ENCODE data around the gene UVSSA. TPM values are rescaled to one million over a fixed set of nuclear protein-coding genes. Genes with fewer than 3 reads are reported as not detected.

The UVSSA gene
- polyA plus RNA-seq, 1 donor from 2014 or later = 13.3 TPM

GRCh38 chr4:1375051-1375721 lies 28.2 kb downstream of the UVSSA start:
- Histone ChIP-seq H3K79me2 (replicated peaks; ENCODE audit: insufficient read depth, low read length) (no peaks in the 10 kb centered on the region), H3F3A (ENCODE audit: insufficient read depth, low read length, poor library complexity, severe bottlenecking) (no peaks in the 10 kb centered on the region), H3K9me3 (ENCODE audit: low read length) (no peaks in the 10 kb centered on the region), H3K27ac (ENCODE audit: low read length) (no peak overlapping the region), H3K36me3 (ENCODE audit: insufficient read depth, low read length) (no peaks in the 10 kb centered on the region), H3K9me2 (ENCODE audit: insufficient read depth, low read length) (no peaks in the 10 kb centered on the region), H3K27me3 (ENCODE audit: insufficient read depth, low read depth, low read length) (no peaks in the 10 kb centered on the region), H4K20me1 (ENCODE audit: insufficient read depth) (no peaks in the 10 kb centered on the region), H3K4me3 (ENCODE audit: low read length) (no peak overlapping the region), H3K4me2 (ENCODE audit: low read length) (no peak overlapping the region), H2AFZ (ENCODE audit: low read depth, low read length) (no peak overlapping the region), H3K9ac (ENCODE audit: low read length) (no peak overlapping the region)
- no peak for TF ChIP-seq CTCF (IDR thresholded peaks at IDR 0.05; ENCODE audit: poor library complexity, severe bottlenecking)
- TF ChIP-seq TAF1 (IDR thresholded peaks at IDR 0.05; ENCODE audit: low read depth) = no peak
- TF ChIP-seq EZH2 (IDR thresholded peaks at IDR 0.05; ENCODE audit: borderline replicate concordance, insufficient read depth, low read length, poor library complexity, severe bottlenecking) = no peak
- TF ChIP-seq MXI1 (conservative IDR thresholded peaks at IDR 0.05; ENCODE audit: poor library complexity, severe bottlenecking) = no peak

- H3F3A ChIP-seq (ENCODE audit: insufficient read depth, low read length, poor library complexity, severe bottlenecking) = no peaks in the 10 kb centered on the region
Observed at GRCh38 chr4:1375761-1376322, 28.8 kb downstream of the UVSSA start.

More at GRCh38 chr4:1375761-1376322, 28.8 kb downstream of the UVSSA start:
- Histone ChIP-seq H3K9me3 (ENCODE audit: low read length) (no peaks in the 10 kb centered on the region), H3K36me3 (ENCODE audit: insufficient read depth, low read length) (no peaks in the 10 kb centered on the region), H3K9me2 (ENCODE audit: insufficient read depth, low read length) (no peaks in the 10 kb centered on the region), H3K9ac (ENCODE audit: low read length) (no peak overlapping the region), H4K20me1 (ENCODE audit: insufficient read depth) (no peaks in the 10 kb centered on the region), H2AFZ (ENCODE audit: low read depth, low read length) (no peak overlapping the region), H3K27me3 (ENCODE audit: insufficient read depth, low read depth, low read length) (no peaks in the 10 kb centered on the region), H3K4me2 (ENCODE audit: low read length) (no peak overlapping the region), H3K79me2 (replicated peaks; ENCODE audit: insufficient read depth, low read length) (no peaks in the 10 kb centered on the region), H3K27ac (ENCODE audit: low read length) (no peak overlapping the region), H3K4me3 (ENCODE audit: low read length) (no peak overlapping the region)
- TF ChIP-seq RAD21 (conservative IDR thresholded peaks at IDR 0.05) = no peak
- no peak for TF ChIP-seq EP300 (conservative IDR thresholded peaks at IDR 0.05; ENCODE audit: poor library complexity, severe bottlenecking)
- TF ChIP-seq POLR2AphosphoS5 (IDR thresholded peaks at IDR 0.05) = no peak
- no peak for TF ChIP-seq CTCF (IDR thresholded peaks at IDR 0.05; ENCODE audit: poor library complexity, severe bottlenecking)
- no peak for TF ChIP-seq MXI1 (conservative IDR thresholded peaks at IDR 0.05; ENCODE audit: poor library complexity, severe bottlenecking)
- TF ChIP-seq REST (IDR thresholded peaks at IDR 0.05; ENCODE audit: borderline replicate concordance) = no peak
- no peak for TF ChIP-seq EZH2 (IDR thresholded peaks at IDR 0.05; ENCODE audit: borderline replicate concordance, insufficient read depth, low read length, poor library complexity, severe bottlenecking)
- no peak for TF ChIP-seq TAF1 (IDR thresholded peaks at IDR 0.05; ENCODE audit: low read depth)
- TF ChIP-seq SMC3 (conservative IDR thresholded peaks at IDR 0.05; ENCODE audit: poor library complexity) = no peak

Measured in neural cell (in vitro differentiated cells).